Right atrium auricular region (tissue), 2 donors: ENCODE measurements around the gene AKAP8L. TPM values are rescaled to one million over a fixed set of nuclear protein-coding genes. Genes with fewer than 3 reads are reported as not detected.
"Not testable (repeated sequence)": the region's sequence is repeated elsewhere in the genome, so short reads cannot be mapped to it uniquely, and the experiment has no call there.

Experiments used
- DNase-seq: peaks from one replicate; pipeline ENCODE4 v3.0.0-alpha.2; 2019; ENCODE audit warnings: low spot score
- H3K27ac ChIP-seq, 2 donors: fragments of 200-600 bp; sonication (generic); 1 replicate in 1 of 2; 2 replicates in 1 of 2; pipeline ENCODE4 v1.5.1; 2016 to 2019
- H3K27me3 ChIP-seq, 2 donors: fragments of 200-600 bp; sonication (generic); one replicate each; pipeline versions ENCODE4 v1.5.1 to v1.6.0; 2017 to 2019
- H3K36me3 ChIP-seq: fragments of 200-600 bp; sonication (generic); one replicate; pipeline ENCODE4 v1.5.1; 2016
- H3K4me1 ChIP-seq, 2 donors: fragments of 200-600 bp; sonication (generic); one replicate each; pipeline versions ENCODE4 v1.5.1 to v1.6.0; 2017 to 2019
- H3K4me3 ChIP-seq, 2 donors: fragments of 200-600 bp; sonication (generic); 1 replicate in 1 of 2; 2 replicates in 1 of 2; pipeline ENCODE4 v1.5.1; 2017 to 2019; ENCODE audit warnings: mild to moderate bottlenecking in 1 of 2, moderate library complexity in 1 of 2
- H3K9me3 ChIP-seq, 2 donors: fragments of 200-600 bp; sonication (generic); one replicate each; pipeline ENCODE4 v1.5.1; 2019
- total RNA-seq, 2 donors: library from RNA; depleted of rRNA; stranded (reverse); fragments of >200 nt; gene quantifications; one replicate each; pipeline ENCODE4 v1.1.0, GENCODE V29; 2016
- TF ChIP-seq, protein P1 (sequence below), 2 donors: fragments of 200-600 bp; sonication (generic); IDR thresholded peaks; one replicate each; pipeline ENCODE4 v1.5.1; 2019; ENCODE audit warnings: antibody characterized with exemption in 2 of 2

AKAP8L gene
- total RNA-seq, 2 donors from 2014 or later: 66.5 to 78.2 TPM

- H3K27me3 ChIP-seq: no peaks in the 10 kb centered on the region
- H3K4me1 ChIP-seq: peaks cover 0 to 48% of the 10 kb centered on the region in 2 donors
- peak overlapping the region in 1 of 2 donors; percentile 50 for H3K27ac ChIP-seq
- no peak for DNase-seq
- H3K4me3 ChIP-seq: peak overlapping the region; percentile 39 to 97
- TF ChIP-seq, protein P1, sequence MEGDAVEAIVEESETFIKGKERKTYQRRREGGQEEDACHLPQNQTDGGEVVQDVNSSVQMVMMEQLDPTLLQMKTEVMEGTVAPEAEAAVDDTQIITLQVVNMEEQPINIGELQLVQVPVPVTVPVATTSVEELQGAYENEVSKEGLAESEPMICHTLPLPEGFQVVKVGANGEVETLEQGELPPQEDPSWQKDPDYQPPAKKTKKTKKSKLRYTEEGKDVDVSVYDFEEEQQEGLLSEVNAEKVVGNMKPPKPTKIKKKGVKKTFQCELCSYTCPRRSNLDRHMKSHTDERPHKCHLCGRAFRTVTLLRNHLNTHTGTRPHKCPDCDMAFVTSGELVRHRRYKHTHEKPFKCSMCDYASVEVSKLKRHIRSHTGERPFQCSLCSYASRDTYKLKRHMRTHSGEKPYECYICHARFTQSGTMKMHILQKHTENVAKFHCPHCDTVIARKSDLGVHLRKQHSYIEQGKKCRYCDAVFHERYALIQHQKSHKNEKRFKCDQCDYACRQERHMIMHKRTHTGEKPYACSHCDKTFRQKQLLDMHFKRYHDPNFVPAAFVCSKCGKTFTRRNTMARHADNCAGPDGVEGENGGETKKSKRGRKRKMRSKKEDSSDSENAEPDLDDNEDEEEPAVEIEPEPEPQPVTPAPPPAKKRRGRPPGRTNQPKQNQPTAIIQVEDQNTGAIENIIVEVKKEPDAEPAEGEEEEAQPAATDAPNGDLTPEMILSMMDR (IDR thresholded peaks at IDR 0.05): peak in 1 of 2 donors; percentile 6
- H3K9me3 ChIP-seq: no peaks in the 10 kb centered on the region
- peaks cover 31% of the 10 kb centered on the region for H3K36me3 ChIP-seq
These were observed 731 bp upstream of the AKAP8L start for GRCh38 chr19:15419413-15420025.

DNA sequence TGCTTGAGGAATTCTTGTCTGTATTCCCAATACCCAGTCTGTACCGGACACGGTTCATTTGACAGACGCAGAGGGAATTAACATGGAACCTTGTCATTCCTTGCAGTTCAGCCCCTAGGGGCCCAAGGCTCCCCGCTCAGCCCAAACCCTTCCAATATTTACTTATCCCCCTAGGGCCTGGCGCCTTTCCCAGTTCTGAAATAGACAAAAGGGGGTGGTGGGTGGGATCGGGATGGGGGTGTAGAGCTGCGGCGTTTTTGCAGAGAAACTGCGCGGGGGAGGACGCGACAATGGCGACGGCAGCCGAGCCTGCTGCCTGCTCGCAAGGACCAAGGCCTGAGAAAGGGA, 583 bp downstream of the AKAP8L start:
- no peak for DNase-seq
- H3K4me3 ChIP-seq: peak overlapping the region; percentile 93 to 97
- H3K36me3 ChIP-seq: peaks cover 19% of the 10 kb centered on the region
- H3K27me3 ChIP-seq: no peaks in the 10 kb centered on the region
- H3K4me1 ChIP-seq: peaks cover 0 to 61% of the 10 kb centered on the region in 2 donors
- no peaks in the 10 kb centered on the region for H3K9me3 ChIP-seq
- peak overlapping the region; percentile 87 to 93 for H3K27ac ChIP-seq
- TF ChIP-seq, protein P1 (IDR thresholded peaks at IDR 0.05): no peak

- H3K27ac ChIP-seq: peak overlapping the region; percentile 87 to 93
- H3K9me3 ChIP-seq: no peaks in the 10 kb centered on the region
- peak overlapping the region; percentile 93 to 97 for H3K4me3 ChIP-seq
- TF ChIP-seq, protein P1 (IDR thresholded peaks at IDR 0.05): no peak
- H3K36me3 ChIP-seq: peaks cover 14% of the 10 kb centered on the region
- H3K27me3 ChIP-seq: no peaks in the 10 kb centered on the region
- H3K4me1 ChIP-seq: peaks cover 0 to 66% of the 10 kb centered on the region in 2 donors
- no peak for DNase-seq
These were observed 1.1 kb downstream of the AKAP8L start for GRCh38 chr19:15417699-15418098.

DNA sequence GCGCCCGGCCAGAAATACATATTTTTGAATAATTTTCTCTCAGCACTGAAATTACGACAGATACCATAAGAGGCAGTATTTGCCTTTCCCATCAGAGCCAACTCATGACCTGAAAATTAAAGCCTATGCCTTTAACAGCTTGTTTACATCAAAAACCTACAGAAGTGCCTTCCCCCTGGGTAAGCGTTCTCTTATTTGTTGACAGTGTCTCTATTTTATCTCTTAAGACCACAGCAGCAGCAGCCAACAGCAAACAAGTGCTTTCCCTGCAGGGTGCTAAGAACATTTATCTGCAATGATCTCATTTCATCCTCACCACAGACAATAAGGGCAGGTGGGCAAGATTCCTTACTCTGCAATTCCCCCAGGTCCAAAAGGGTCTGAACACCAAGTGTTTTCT, 6.0 kb downstream of the AKAP8L start:
- H3K4me3 ChIP-seq: no peak overlapping the region
- peaks cover 0 to 79% of the 10 kb centered on the region in 2 donors for H3K4me1 ChIP-seq
- H3K27ac ChIP-seq: peak overlapping the region; percentile 33 to 45
- TF ChIP-seq, protein P1 (IDR thresholded peaks at IDR 0.05): no peak
- peaks cover 24% of the 10 kb centered on the region for H3K36me3 ChIP-seq
- no peaks in the 10 kb centered on the region for H3K9me3 ChIP-seq
- no peaks in the 10 kb centered on the region for H3K27me3 ChIP-seq
- no peak for DNase-seq

GRCh38 chr19:15411351-15411750, 7.4 kb downstream of the AKAP8L start:
- DNase-seq, H3K9me3 ChIP-seq, H3K4me3 ChIP-seq, H3K27me3 ChIP-seq: not testable (repeated sequence)
- peak overlapping the region; percentile 33 to 45 for H3K27ac ChIP-seq
- H3K36me3 ChIP-seq: peaks cover 24% of the 10 kb centered on the region
- H3K4me1 ChIP-seq: peaks cover 0 to 75% of the 10 kb centered on the region in 2 donors

DNA sequence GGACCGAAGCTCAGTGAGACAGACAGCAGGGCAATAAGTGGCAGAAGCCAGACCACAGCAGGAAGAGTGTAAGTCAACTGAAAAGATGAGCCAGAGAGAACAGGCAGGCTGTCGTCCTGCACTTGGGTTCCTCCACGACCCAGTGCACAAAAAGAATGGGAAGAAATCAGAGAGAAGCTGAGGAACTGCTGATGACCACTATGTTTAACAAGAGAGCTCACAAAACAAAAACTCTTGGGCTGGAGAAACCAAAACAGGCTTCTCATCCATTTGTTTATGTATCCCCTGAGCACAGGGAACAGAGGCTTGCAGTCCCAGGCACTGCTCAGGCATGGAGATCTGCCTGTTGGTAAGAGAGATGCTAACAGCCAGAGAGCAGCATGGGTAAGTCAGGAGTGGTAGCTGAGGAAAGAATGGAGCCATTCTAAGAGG, 14.0 kb downstream of the AKAP8L start:
- H3K27me3 ChIP-seq: no peaks in the 10 kb centered on the region
- TF ChIP-seq, protein P1 (IDR thresholded peaks at IDR 0.05): no peak
- H3K4me3 ChIP-seq: no peak overlapping the region
- no peak for DNase-seq
- peaks cover 40% of the 10 kb centered on the region for H3K36me3 ChIP-seq
- peak overlapping the region; percentile 77 to 85 for H3K27ac ChIP-seq
- H3K9me3 ChIP-seq: no peaks in the 10 kb centered on the region
- peaks cover 0 to 76% of the 10 kb centered on the region in 2 donors for H3K4me1 ChIP-seq
